Jurkat, Clone E6-1 (cell line): ENCODE measurements around the gene CAMK1D. TPM values are rescaled to one million over a fixed set of nuclear protein-coding genes. Genes with fewer than 3 reads are reported as not detected.
A peak's percentile ranks its signal among the peaks of the same experiment; 100 is the strongest.
"Not testable (repeated sequence)": the region's sequence is repeated elsewhere in the genome, so short reads cannot be mapped to it uniquely, and the experiment has no call there.

Experiments
- DNase-seq: peaks from one replicate; pipeline ENCODE4 v3.0.0-alpha.2; 2011; ENCODE audit warnings: low read depth, low spot score
- H3K4me3 ChIP-seq: 2 replicates; pipeline ENCODE4 v1.5.1; 2011; ENCODE audit warnings: mild to moderate bottlenecking, low read length, control low read depth, moderate library complexity
- polyA plus RNA-seq: library from polyadenylated mRNA; unstranded; fragments of >200 nt; gene quantifications from one replicate; pipeline ENCODE4 v1.2.1, GENCODE V29; 2012; ENCODE audit warnings: missing spikeins; ENCODE audit not compliant: insufficient read length, insufficient read depth

Gene CAMK1D
- polyA plus RNA-seq = 9.4 TPM

DNA sequence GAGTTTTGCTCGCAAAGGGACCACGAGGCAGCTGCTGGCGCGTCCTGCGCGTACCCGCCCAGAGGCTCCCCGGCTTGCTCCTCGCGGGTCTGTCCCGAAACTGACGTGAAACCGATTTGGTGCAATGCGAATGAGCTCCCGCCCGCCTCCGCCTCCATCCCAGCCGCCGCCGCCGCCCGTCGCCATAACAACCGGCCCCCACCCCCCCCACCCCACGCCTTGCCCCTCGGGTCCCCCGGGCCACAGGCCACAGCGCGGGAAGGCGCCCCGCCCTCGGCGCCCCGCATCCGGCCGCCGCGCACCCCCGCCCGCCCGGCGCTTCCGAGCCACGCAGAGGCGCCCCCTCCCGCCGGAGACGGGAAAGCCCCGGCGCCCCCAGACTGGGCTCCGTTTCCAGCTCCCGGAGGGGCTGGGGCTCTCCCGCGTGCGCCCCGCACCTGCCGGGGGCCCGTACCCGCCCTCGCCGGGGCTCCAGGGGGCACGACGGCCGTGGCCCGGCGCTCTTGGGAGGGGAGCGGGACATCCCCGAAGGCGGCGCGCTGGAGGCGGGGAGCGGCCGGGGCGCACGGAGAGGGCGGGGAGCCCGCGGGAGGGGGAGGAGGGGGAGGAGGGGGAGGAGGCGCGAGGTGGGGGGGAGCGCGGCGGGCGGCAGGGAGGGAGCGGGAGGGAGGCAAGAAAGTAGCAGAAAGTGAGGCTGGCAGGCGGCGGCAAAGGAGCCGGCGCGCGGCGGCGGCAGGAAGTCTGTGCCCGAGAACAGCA, at the start of gene CAMK1D:
Gene CAMK1D (plus strand): TSS at position 678 of the 759 bp plus-strand sequence.
- H3K4me3 ChIP-seq = peak within 1 kb of the TSS; percentile 66
- peak; percentile 83 for DNase-seq

DNA sequence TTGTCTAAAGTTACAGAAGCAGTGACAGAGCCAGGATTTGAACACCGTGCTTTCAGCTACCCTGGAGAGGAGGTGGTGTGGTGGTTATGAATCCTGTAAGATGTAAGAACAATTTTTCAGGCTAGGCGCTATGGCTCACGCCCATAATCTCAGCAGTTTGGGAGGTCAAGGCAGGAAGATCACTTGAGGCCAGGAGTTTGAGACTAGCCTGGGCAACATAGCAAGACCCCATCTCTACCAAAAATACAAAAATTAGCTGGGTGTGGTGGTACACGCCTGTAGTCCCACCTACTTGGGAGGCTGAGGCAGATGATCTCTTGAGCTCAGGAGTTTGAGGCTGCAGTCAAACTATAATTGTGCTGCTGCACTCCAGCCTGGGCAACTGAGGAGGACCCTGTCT, 48.3 kb upstream of the CAMK1D start:
- H3K4me3 ChIP-seq, DNase-seq: not testable (repeated sequence)

DNA sequence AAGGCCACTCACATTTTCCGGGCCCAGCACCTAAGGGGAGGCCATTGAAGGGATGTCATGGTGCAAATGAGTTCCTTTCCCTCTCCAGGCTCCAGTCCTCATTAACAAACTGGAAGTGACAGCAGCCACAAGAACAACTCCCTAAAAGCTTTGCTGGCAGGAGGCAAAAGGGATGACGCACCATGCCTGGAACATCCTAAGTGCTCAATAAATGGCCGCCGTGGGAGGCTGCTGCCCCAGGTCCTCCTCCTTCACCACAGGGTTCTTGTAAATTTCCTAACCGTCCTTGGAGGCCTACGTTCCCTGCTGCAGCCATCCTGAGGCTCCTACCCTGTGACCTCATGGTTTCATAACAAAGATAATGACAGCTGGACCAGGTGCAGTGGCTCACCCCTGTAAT, 41.3 kb upstream of the CAMK1D start:
- DNase-seq = no peak
- H3K4me3 ChIP-seq = no peak overlapping the region

DNA sequence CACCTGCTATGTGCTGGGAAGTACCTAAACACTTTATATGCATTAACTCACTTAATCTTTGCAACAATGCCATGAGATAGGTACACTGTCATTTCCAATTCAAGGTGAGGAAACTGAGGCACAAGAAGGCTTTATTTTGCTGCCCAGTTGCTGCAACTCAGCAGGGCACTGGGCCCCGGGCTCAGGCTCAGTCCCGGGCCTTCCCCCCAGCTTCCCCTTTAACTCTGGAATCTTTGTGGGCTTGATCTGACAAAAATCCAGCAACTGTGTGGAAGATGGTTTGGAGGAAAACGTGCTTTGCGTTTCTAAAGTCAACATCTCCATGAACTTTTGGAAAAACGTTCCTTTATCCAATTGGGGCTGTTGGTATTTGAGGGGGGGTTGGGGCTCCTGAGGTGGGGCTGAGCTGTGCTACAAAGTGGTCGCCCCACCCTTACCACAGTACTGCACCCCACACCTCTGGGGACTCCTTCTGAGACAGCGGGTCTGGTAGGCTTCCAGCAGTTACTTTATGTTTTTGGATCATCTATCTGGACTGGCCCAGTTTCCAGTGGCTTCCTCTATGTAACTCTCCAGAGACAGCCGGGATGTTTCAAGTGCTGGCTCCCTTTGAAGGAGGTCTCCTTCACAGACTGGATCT, 40.5 kb upstream of the CAMK1D start:
- no peak overlapping the region for H3K4me3 ChIP-seq
- DNase-seq = no peak

DNA sequence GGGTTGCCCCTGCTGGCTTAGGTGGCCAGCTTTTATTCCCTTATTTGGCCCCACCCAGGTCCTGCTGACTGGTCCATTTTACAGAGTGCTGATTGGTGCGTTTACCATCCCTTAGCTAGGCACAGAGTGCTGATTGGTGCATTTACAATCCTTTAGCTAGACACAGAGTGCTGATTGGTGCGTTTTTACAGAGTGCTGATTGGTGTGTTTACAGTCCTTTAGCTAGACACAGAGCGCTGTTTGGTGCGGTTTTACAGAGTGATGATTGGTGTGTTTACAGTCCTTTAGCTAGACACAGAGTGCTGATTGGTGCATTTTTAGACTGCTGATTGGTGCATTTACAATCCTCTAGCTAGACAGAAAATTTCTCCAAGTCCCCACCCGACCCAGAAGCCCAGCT, 39.6 kb upstream of the CAMK1D start:
- H3K4me3 ChIP-seq, DNase-seq: not testable (repeated sequence)

DNA sequence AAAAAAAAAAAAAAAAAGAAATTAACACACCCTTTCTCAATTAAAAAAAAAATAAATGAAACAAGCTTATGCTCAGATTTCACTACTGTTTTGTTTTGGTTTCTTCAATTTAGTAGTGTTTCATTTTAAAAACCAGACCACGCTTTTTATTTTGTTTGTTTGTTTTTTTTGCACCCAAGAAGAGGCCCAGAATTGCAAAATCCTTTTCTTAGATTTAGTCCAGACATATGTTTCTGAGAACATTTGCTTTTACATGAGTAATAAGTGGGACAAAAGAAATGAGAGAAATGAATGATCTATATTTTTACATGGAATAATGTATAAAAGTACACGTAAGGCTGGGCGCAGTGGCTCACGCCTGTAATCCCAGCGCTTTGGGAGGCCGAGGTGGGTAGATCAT, 34.5 kb upstream of the CAMK1D start:
- DNase-seq = no peak
- H3K4me3 ChIP-seq = no peak overlapping the region

DNA sequence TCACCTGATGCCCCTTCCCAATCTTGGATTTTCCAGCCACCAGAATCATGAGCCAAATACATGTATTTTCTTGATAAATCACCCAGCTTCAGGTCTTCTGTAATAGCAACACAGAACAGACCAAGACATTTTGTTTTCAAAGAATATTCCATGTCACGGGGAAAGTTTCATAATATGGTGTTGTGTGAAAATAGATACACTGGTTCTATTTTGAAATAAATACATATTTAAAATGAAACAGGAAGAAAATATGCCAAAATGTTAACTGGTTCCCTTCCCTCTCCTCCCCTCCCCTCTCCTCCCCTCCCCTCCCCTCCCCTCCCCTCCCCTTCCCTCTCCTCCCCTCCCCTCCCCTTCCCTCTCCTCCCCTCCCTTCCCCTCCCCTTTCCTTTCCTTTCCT, 30.3 kb upstream of the CAMK1D start:
- DNase-seq = no peak
- no peak overlapping the region for H3K4me3 ChIP-seq

DNA sequence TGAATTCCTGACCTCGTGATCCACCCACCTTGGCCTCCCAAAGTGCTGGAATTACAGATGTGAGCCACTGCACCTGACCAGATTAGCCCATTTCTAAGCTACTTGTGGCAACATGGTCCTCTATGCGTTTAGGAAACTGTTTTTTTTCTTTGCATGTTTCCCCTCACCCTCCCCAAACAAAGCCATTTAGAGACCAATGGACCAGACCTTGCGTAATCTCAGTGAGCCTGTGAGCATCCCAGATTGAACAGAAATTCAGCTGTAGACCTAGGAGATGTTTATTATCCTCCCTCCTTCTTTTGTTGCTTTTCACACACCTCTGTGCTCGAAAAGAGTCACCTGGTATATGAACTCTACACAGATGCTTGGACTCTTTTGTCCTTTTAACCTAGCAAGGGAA, 28.5 kb upstream of the CAMK1D start:
- no peak overlapping the region for H3K4me3 ChIP-seq
- DNase-seq = no peak

DNA sequence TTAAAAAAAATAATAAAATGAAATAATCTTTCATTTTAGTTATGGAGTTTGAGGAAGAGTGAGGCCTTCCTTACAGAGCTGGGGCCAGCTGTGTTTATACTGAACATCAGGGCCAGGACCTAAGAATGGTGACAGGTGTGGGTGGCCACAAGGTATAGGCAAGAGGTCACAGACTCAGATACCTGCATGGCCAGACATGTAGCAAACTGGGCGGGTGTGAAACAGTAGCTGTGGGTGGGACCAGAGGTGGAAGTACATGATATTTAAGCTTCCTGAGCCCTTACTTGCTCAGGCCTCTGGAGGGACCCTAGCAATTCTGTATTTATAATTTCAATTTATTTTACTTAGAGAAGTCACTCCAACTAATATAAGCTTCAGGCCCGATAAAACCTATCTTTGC, 27.7 kb upstream of the CAMK1D start:
- DNase-seq = no peak
- no peak overlapping the region for H3K4me3 ChIP-seq

DNA sequence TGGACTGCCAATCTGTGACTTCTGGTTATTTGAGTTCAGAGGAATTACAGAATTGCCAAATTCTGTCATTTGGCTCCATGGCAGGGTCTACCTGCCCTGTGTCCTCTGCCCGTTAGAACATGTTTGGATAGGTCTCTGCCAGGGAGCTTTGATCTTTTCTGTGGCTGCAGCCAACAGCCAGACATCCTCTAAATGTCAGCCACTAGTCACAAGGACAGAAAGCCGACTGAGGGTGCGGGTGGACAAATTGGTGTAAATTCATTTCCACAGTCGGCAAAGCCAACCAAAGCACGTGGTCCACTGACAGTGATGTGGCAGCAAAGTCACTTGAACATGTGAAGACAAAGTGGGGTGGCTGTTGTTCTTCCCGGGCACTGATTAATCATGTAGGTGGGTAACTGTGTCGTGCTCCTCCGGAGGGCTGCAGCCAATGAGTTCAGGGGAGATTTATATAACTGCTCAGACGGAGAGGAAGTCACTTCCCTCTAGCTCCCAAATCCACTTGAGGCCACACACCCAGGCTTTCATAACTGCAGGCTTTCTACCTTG, 26.7 kb upstream of the CAMK1D start:
- no peak for DNase-seq
- no peak overlapping the region for H3K4me3 ChIP-seq

DNA sequence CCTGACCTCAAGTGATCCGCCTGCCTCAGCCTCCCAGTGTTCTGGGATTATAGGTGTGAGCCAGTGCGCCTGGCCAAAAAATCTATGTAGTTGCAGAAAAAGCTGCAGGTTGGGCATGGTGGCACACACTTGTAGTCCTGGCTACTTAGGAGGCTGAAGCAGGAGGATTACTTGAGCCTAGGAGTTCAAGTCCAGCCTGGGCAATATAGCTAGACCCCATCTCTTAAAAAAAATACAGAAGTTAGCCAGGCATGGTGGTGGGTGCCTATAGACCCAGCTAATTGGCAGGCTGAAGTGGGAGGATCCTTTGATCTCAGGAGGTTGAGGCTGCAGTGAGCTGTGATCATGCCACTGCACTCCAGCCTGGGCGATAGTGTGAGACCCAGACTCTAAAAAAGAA, 24.8 kb upstream of the CAMK1D start:
- H3K4me3 ChIP-seq = no peak overlapping the region
- no peak for DNase-seq

DNA sequence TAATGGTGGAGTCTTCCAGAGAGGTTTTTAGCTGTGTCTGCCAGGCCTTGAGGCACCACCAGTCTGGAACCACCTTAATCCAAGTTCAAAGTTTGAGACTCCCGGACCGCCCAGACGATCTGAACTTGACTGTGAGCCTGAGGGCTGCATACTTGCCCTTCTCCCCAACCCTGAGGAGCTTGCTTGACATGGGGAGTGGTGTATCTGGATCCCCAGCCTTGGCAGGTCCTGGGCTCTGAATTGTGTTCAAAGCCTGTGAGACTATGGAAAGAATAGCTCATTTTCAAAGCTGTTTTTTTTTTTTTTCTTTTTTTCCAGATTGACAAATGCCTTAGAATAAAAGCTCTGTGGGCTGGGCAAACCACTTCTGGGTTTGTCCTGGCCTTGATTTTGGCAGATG, 22.3 kb upstream of the CAMK1D start:
- DNase-seq = no peak
- H3K4me3 ChIP-seq = no peak overlapping the region

DNA sequence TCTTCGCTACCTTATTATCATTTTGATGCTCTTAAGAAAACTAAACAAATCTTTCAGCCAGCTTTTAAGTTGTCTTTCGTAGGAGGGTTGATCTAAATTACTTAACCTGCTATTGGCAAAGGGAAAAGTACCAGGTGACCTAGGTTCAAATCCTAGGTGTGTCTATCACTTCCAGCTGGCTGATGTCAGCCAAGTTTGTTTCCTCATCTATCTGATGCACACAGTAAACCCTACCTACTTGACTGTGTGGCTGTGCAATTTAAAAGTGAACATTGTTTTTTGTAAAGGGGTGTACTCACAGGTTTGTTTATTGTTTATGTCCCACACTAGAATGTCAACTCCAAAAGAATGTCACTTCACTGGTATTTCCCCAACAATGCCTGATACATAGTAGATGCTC, 21.9 kb upstream of the CAMK1D start:
- DNase-seq = no peak
- H3K4me3 ChIP-seq = no peak overlapping the region

DNA sequence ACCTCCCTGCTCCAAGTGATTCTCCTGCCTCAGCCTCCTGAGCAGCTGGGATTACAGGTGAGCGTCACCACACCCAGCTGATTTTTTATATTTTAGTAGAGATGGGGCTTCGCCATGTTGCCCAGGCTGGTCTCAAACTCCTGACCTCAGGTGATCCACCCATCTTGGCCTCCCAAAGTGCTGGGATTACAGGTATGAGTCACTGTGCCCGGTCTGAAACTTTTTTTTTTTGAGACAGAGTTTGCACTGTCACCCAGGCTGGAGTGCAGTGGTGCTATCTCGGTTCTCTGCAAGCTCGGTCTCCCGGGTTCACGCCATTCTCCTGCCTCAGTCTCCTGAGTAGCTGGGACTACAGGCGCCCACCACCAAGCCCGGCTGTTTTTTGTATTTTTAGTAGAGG, 21.0 kb upstream of the CAMK1D start:
- H3K4me3 ChIP-seq, DNase-seq: not testable (repeated sequence)

DNA sequence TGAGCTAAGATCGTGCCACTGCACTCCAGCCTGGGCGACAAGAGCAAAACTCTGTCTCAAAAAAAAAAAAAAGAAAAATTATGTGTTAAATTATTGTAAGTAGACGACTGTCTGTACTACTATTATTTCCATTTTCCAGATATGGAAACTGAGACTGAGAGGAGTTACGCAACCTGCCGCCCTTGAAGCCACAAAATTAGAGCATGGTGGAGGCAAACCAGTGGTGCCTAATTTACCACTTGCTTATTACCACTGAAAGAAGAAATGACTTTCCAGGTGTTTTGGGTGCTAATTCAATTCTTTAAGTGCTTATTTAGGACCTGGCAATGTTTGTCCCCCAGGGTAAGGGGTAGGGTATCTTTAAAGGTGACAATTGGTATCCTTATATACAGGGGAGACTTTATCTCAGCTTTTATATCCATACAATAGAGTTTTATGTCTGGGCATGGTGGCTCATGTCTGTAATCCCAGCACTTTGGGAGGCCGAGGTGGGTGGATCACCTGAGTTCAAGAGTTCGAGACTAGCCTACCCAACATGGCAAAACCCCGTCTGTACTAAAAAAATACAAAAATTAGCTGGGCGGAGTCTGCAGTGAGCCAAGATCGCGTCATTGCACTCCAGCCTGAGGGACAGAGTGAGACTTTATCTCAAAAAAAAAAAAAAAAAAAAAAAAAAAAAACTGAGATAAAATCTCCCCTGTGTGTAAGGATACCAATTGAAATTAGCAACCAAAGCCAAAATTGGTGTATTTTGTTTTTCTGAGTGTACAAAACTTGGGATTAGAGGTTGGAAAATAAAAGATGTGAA, 16.6 kb upstream of the CAMK1D start:
- H3K4me3 ChIP-seq = no peak overlapping the region
- DNase-seq = no peak

DNA sequence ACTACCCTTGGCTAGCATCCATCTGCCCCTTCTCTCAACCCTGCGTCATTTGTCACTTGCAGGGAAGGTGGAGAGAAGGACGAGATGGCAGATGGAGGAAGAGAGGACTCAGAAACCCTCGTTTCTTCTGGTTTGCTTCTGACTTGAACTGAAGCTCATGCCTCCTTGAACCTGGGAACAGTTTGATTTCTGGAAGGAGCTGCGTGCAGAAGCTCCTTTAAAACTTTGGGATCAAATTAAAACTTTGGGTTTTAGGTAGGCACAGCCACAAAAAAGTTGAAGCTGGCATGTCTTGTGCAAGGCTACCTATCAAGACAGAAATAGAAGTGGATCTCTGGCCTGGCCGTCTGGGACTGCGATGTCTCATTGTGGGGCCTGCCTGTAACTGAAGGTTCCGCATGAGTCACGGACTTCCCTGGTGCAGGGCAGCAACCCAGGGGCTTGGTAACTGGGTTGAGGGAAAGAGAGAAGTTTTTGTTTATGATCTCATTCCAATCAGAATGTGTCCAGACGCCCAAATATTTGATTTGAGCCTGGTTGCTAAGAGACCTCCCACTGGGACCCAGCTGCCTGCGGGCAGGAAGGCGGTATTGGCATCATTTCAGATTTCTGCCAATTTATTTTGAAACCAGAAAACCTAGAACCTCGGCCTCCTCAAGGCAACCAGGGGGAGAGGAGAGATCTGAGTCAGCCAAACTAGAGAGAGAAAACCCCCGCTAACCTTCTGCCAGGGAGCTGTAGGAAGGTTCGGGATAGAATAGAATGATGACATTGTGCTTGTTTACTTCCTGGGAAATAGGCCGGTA, 15.8 kb upstream of the CAMK1D start:
- no peak for DNase-seq
- H3K4me3 ChIP-seq = no peak overlapping the region

DNA sequence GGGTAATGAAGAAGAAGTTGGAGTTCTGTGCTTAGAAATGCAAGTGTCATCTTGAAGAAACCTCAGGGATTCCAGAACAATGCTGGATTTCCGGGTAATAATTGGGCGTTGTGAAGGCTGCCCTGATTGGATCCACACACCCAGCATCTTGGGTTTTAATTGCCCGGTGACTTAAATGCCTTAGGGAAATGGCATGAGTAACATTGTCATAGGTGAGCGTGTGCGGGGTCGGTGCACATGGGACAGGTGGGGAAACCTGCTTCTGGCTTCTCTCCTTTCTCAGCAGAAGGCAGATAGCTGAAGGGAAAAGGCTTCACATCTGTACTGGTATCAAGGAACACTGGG, 15.2 kb upstream of the CAMK1D start:
- H3K4me3 ChIP-seq = no peak overlapping the region
- no peak for DNase-seq

DNA sequence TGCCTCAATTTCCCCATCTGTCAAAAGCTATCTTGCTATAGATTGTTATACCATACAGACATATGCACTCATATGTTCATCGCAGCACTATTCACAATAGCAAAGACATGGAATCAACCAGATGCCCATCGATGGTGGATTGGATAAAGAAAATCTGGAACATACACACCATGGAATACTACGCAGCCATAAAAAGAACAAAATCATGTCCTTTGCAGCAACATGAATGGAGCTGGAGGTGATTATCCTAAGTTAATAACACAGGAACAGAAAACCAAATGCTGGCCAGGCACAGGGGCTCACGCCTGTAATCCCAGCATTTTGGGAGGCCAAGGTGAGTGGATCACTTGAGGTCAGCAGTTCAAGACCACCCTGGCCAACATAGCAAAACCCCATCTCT, 14.2 kb upstream of the CAMK1D start:
- H3K4me3 ChIP-seq, DNase-seq: not testable (repeated sequence)
